ENCODE measurements around the gene VPS45.

- TF ChIP-seq CTCF (IDR thresholded peaks at IDR 0.05; ENCODE audit: insufficient read depth, low read depth, low read length) (no peak), EZH2 (IDR thresholded peaks at IDR 0.05; ENCODE audit: insufficient read depth, low read length) (no peak)
Observed at GRCh38 chr1:150171801-150172200, 104.2 kb downstream of the VPS45 start.
